ENCODE measurements around the gene FCSK.
"Not testable (repeated sequence)": the region's sequence is repeated elsewhere in the genome, so short reads cannot be mapped to it uniquely, and the experiment has no call there.

FCSK gene

GRCh38 chr16:70454222-70455034 is at the start of gene FCSK:
Gene FCSK (plus strand): TSS chr16:70454595. CDS start chr16:70463191, 8,596 bp downstream.
- H3K4me3 ChIP-seq (ENCODE audit: low read length) = peak within 1 kb of the TSS; percentile 82
- no peak for TF ChIP-seq ZNF274 (IDR thresholded peaks at IDR 0.05; ENCODE audit: low read depth, low read length)

- H3K4me3 ChIP-seq (ENCODE audit: low read length) = not testable (repeated sequence)
Observed at GRCh38 chr16:70406104-70406503, 48.3 kb upstream of the FCSK start.

- no peak for TF ChIP-seq ZNF274 (IDR thresholded peaks at IDR 0.05; ENCODE audit: low read depth, low read length)
- no peak overlapping the region; the same call in 1 of the 2 replicates for H3K4me3 ChIP-seq (ENCODE audit: low read length)
Observed at GRCh38 chr16:70407811-70408274, 46.6 kb upstream of the FCSK start.

- H3K4me3 ChIP-seq (ENCODE audit: low read length) = no peak overlapping the region
- no peak for TF ChIP-seq ZNF274 (IDR thresholded peaks at IDR 0.05; ENCODE audit: low read depth, low read length)
Observed at GRCh38 chr16:70410734-70411133, 43.7 kb upstream of the FCSK start.

GRCh38 chr16:70412385-70412784 is 42.0 kb upstream of the FCSK start:
- no peak for TF ChIP-seq ZNF274 (IDR thresholded peaks at IDR 0.05; ENCODE audit: low read depth, low read length)
- no peak overlapping the region for H3K4me3 ChIP-seq (ENCODE audit: low read length)

GRCh38 chr16:70413572-70413971 is 40.8 kb upstream of the FCSK start:
- H3K4me3 ChIP-seq (ENCODE audit: low read length) = not testable (repeated sequence)

- no peak for TF ChIP-seq ZNF274 (IDR thresholded peaks at IDR 0.05; ENCODE audit: low read depth, low read length)
- H3K4me3 ChIP-seq (ENCODE audit: low read length) = no peak overlapping the region; the same call in 1 of the 2 replicates
Observed at GRCh38 chr16:70416748-70417616, 37.4 kb upstream of the FCSK start.

- TF ChIP-seq ZNF274 (IDR thresholded peaks at IDR 0.05; ENCODE audit: low read depth, low read length) = no peak
- no peak overlapping the region for H3K4me3 ChIP-seq (ENCODE audit: low read length)
Observed at GRCh38 chr16:70417661-70418060, 36.7 kb upstream of the FCSK start.

GRCh38 chr16:70418274-70418992 is 36.0 kb upstream of the FCSK start:
- H3K4me3 ChIP-seq (ENCODE audit: low read length) = no peak overlapping the region; the same call in 1 of the 2 replicates
- no peak for TF ChIP-seq ZNF274 (IDR thresholded peaks at IDR 0.05; ENCODE audit: low read depth, low read length)

GRCh38 chr16:70418993-70419318 is 35.4 kb upstream of the FCSK start:
- no peak for TF ChIP-seq ZNF274 (IDR thresholded peaks at IDR 0.05; ENCODE audit: low read depth, low read length)
- no peak overlapping the region; the same call in 1 of the 2 replicates for H3K4me3 ChIP-seq (ENCODE audit: low read length)

- no peak overlapping the region for H3K4me3 ChIP-seq (ENCODE audit: low read length)
- TF ChIP-seq ZNF274 (IDR thresholded peaks at IDR 0.05; ENCODE audit: low read depth, low read length) = no peak
Observed at GRCh38 chr16:70419384-70420327, 34.7 kb upstream of the FCSK start.

GRCh38 chr16:70421014-70421413 is 33.4 kb upstream of the FCSK start:
- no peak overlapping the region for H3K4me3 ChIP-seq (ENCODE audit: low read length)
- no peak for TF ChIP-seq ZNF274 (IDR thresholded peaks at IDR 0.05; ENCODE audit: low read depth, low read length)

Measured in GM08714 (cell line).